H1 (cell line): ENCODE measurements around the gene ELMO1. TPM values are rescaled to one million over a fixed set of nuclear protein-coding genes. Genes with fewer than 3 reads are reported as not detected.

Source experiments
- CTCF ChIA-PET: fragments of 300-600 bp; sonication (Branson Sonifier 250); formaldehyde crosslinking; loops from one replicate; lab custom pipeline; 2021; ENCODE audit not compliant: partially characterized antibody; lab: Charles Lee
- POLR2A ChIA-PET: fragments of 300-600 bp; sonication (Branson Sonifier 250); formaldehyde crosslinking; loops from one replicate; lab custom pipeline; 2021; ENCODE audit warnings: inconsistent platforms; ENCODE audit not compliant: partially characterized antibody; lab: Charles Lee
- DNase-seq, 2 experiments: peaks; one replicate each; pipeline versions ENCODE4 v3.0.0 to v3.0.0-alpha.2; 2010 to 2022; ENCODE audit warnings: low spot score in 2 of 2, low read depth in 1 of 2, mixed read lengths in 1 of 2
- FAIRE-seq: peaks from 2 replicates; lab custom pipeline; 2011; peaks lifted over from hg19 to GRCh38; lab: Jason Lieb, UNC
- H2AFZ ChIP-seq: 2 replicates; pipeline ENCODE4 v1.8.1; 2012; ENCODE audit warnings: low read length, inconsistent platforms
- H2AK5ac ChIP-seq: 2 replicates; pipeline ENCODE4 v1.6.1; 2013; ENCODE audit warnings: low read depth, low read length
- H2BK120ac ChIP-seq: replicated peaks from 2 replicates; pipeline ENCODE3; 2013; ENCODE audit warnings: low read depth, low read length, inconsistent platforms
- H2BK12ac ChIP-seq: 2 replicates; pipeline ENCODE4 v1.6.1; 2013; ENCODE audit warnings: low read depth, low read length
- H2BK15ac ChIP-seq: 2 replicates; pipeline ENCODE4 v1.6.1; 2013; ENCODE audit warnings: low read length
- H2BK20ac ChIP-seq: 2 replicates; pipeline ENCODE4 v1.6.1; 2013; ENCODE audit warnings: low read length
- H2BK5ac ChIP-seq: 2 replicates; pipeline ENCODE4 v1.6.1; 2013; ENCODE audit warnings: low read depth, low read length
- H3K14ac ChIP-seq: 2 replicates; pipeline ENCODE4 v1.6.1; 2013; ENCODE audit warnings: inconsistent platforms; ENCODE audit not compliant: insufficient read length
- H3K18ac ChIP-seq: 2 replicates; pipeline ENCODE4 v1.6.1; 2013; ENCODE audit warnings: low read length; ENCODE audit errors: extremely low read depth
- H3K23ac ChIP-seq: 2 replicates; pipeline ENCODE4 v1.6.1; 2013; ENCODE audit warnings: inconsistent platforms; ENCODE audit not compliant: insufficient read length
- H3K23me2 ChIP-seq: 2 replicates; pipeline ENCODE4 v1.6.1; 2013; ENCODE audit warnings: low read depth, low read length
- H3K27ac ChIP-seq: 2 replicates; pipeline ENCODE4 v1.6.1; 2011; ENCODE audit warnings: low read depth, low read length, inconsistent platforms
- H3K27me3 ChIP-seq, 4 experiments: replicated peaks in 1 of 4; 1 replicate in 1 of 4; 2 replicates in 3 of 4; pipeline versions ENCODE4 v1.6.1 to v1.8.1; 2011 to 2013; ENCODE audit warnings: low read length in 3 of 4, mild to moderate bottlenecking in 3 of 4, inconsistent platforms in 2 of 4, mixed read lengths in 2 of 4, moderate library complexity in 1 of 4; ENCODE audit not compliant: control insufficient read depth in 3 of 4, insufficient read depth in 3 of 4; ENCODE audit errors: extremely low read depth in 1 of 4
- H3K36me3 ChIP-seq, 4 experiments: 2 replicates each; pipeline versions ENCODE4 v1.6.1 to v1.8.1; 2011 to 2013; ENCODE audit warnings: mild to moderate bottlenecking in 4 of 4, low read length in 3 of 4, moderate library complexity in 2 of 4, control low read depth in 1 of 4, inconsistent platforms in 1 of 4; ENCODE audit not compliant: insufficient read depth in 4 of 4, control insufficient read depth in 2 of 4
- H3K4ac ChIP-seq: replicated peaks from 2 replicates; pipeline ENCODE3; 2013; ENCODE audit warnings: low read length, low read depth, mixed read lengths, inconsistent platforms; ENCODE audit not compliant: insufficient read length
- H3K4me1 ChIP-seq, 4 experiments: replicated peaks in 1 of 4; 1 replicate in 1 of 4; 2 replicates in 3 of 4; pipeline versions ENCODE4 v1.6.1 to v1.8.1; 2011 to 2013; ENCODE audit warnings: low read length in 3 of 4, inconsistent platforms in 2 of 4, mixed read lengths in 1 of 4; ENCODE audit not compliant: insufficient read depth in 4 of 4, control insufficient read depth in 3 of 4
- H3K4me2 ChIP-seq, 2 experiments: 2 replicates each; pipeline versions ENCODE4 v1.6.1 to v1.8.1; 2011 to 2013; ENCODE audit warnings: low read depth in 2 of 2, low read length in 2 of 2, control low read depth in 1 of 2, inconsistent platforms in 1 of 2, mild to moderate bottlenecking in 1 of 2; ENCODE audit not compliant: insufficient read depth in 1 of 2
- H3K4me3 ChIP-seq, 4 experiments: fragments of 200-600, 300-600 bp in 1 of 4; sonication (generic), shearing (Covaris generic), sonication (Bioruptor Twin) in 1 of 4; 2 replicates each; pipeline versions ENCODE4 v1.5.1 to v1.8.1; 2011 to 2016; ENCODE audit warnings: low read length in 4 of 4, low read depth in 3 of 4, control low read depth in 2 of 4, inconsistent platforms in 2 of 4, mild to moderate bottlenecking in 2 of 4, mixed read lengths in 1 of 4, moderate library complexity in 1 of 4; ENCODE audit not compliant: insufficient read depth in 2 of 4; ENCODE audit errors: extremely low read depth in 1 of 4
- H3K56ac ChIP-seq: replicated peaks from 2 replicates; pipeline ENCODE3; 2013; ENCODE audit warnings: low read depth, mild to moderate bottlenecking, mixed read lengths, low read length, inconsistent platforms; ENCODE audit not compliant: insufficient read length
- H3K79me1 ChIP-seq: 2 replicates; pipeline ENCODE4 v1.6.1; 2013; ENCODE audit warnings: low read depth, low read length, control low read depth
- H3K79me2 ChIP-seq, 2 experiments: 2 replicates each; pipeline versions ENCODE4 v1.6.1 to v1.8.1; 2012 to 2013; ENCODE audit warnings: low read length in 2 of 2, mild to moderate bottlenecking in 2 of 2, inconsistent platforms in 1 of 2; ENCODE audit not compliant: insufficient read depth in 2 of 2, control insufficient read depth in 1 of 2
- H3K9ac ChIP-seq, 4 experiments: replicated peaks in 1 of 4; 1 replicate in 1 of 4; 2 replicates in 3 of 4; pipeline versions ENCODE4 v1.6.1 to v1.8.1; 2011 to 2013; ENCODE audit warnings: low read depth in 3 of 4, low read length in 3 of 4, control low read depth in 2 of 4, mild to moderate bottlenecking in 2 of 4, moderate library complexity in 2 of 4, inconsistent platforms in 1 of 4; ENCODE audit errors: extremely low read depth in 1 of 4
- H3K9me3 ChIP-seq, 2 experiments: 2 replicates each; pipeline versions ENCODE4 v1.6.1 to v1.8.1; 2012 to 2013; ENCODE audit warnings: mild to moderate bottlenecking in 2 of 2, moderate library complexity in 2 of 2, control low read depth in 1 of 2, inconsistent platforms in 1 of 2, low read depth in 1 of 2, low read length in 1 of 2, mixed read lengths in 1 of 2; ENCODE audit not compliant: insufficient read depth in 2 of 2
- H4K20me1 ChIP-seq, 2 experiments: replicated peaks in 1 of 2; 2 replicates each; pipeline versions ENCODE3 to v1.8.1; 2011 to 2013; ENCODE audit warnings: inconsistent platforms in 2 of 2, low read length in 2 of 2, mild to moderate bottlenecking in 1 of 2; ENCODE audit not compliant: insufficient read depth in 2 of 2, control insufficient read depth in 1 of 2
- H4K5ac ChIP-seq: 2 replicates; pipeline ENCODE4 v1.6.1; 2013; ENCODE audit warnings: low read length, low read depth, mixed read lengths, inconsistent platforms; ENCODE audit not compliant: insufficient read length
- H4K8ac ChIP-seq: 2 replicates; pipeline ENCODE4 v1.8.0; 2013; ENCODE audit warnings: mild to moderate bottlenecking, moderate library complexity, low read length, inconsistent platforms; ENCODE audit not compliant: insufficient read depth; ENCODE audit errors: extremely low read depth
- H4K91ac ChIP-seq: replicated peaks from 2 replicates; pipeline ENCODE3; 2013; ENCODE audit warnings: low read length, mixed read lengths, inconsistent platforms; ENCODE audit not compliant: insufficient read length
- ASH2L ChIP-seq: fragments of 200-600, 300-600 bp; sonication (generic); IDR thresholded peaks from one replicate; pipeline ENCODE4 v1.7.1; 2017; ENCODE audit warnings: low read length
- CEBPB ChIP-seq: IDR thresholded peaks from 2 replicates; pipeline ENCODE4 v1.6.1; 2012; ENCODE audit warnings: low read depth, low read length
- CREB1 ChIP-seq: IDR thresholded peaks from 2 replicates; pipeline ENCODE4 v1.6.1; 2012; ENCODE audit warnings: inconsistent platforms
- CTBP2 ChIP-seq: IDR thresholded peaks from 2 replicates; pipeline ENCODE4 v1.7.0; 2011; ENCODE audit warnings: borderline replicate concordance, mild to moderate bottlenecking, moderate library complexity, mixed read lengths, low read length; ENCODE audit not compliant: insufficient read depth, insufficient read length
- HDAC2 ChIP-seq, 2 experiments: fragments of 300-600 bp in 1 of 2; sonication (generic) in 1 of 2; IDR thresholded peaks; 2 replicates each; pipeline ENCODE4 v1.6.1; 2011 to 2012; ENCODE audit warnings: low read depth in 2 of 2, low read length in 2 of 2, mild to moderate bottlenecking in 2 of 2, moderate library complexity in 2 of 2, borderline replicate concordance in 1 of 2, inconsistent platforms in 1 of 2
- JUND ChIP-seq: IDR thresholded peaks from 2 replicates; pipeline ENCODE4 v1.6.1; 2011; ENCODE audit warnings: mild to moderate bottlenecking, improper control_type of control experiment, low read length
- MAFK ChIP-seq: IDR thresholded peaks from 2 replicates; pipeline ENCODE4 v1.6.1; 2012; ENCODE audit warnings: low read depth, mild to moderate bottlenecking, improper control_type of control experiment, low read length
- POLR2AphosphoS5 ChIP-seq: IDR thresholded peaks from 2 replicates; pipeline ENCODE4 v1.6.1; 2011; ENCODE audit warnings: low read depth, low read length
- SP4 ChIP-seq: IDR thresholded peaks from 2 replicates; pipeline ENCODE4 v1.6.1; 2012; ENCODE audit warnings: low read length, inconsistent platforms
- SUZ12 ChIP-seq: fragments of 200-600 bp; sonication (generic); IDR thresholded peaks from 2 replicates; pipeline ENCODE4 v1.6.1; 2012; ENCODE audit warnings: mild to moderate bottlenecking, inconsistent platforms, low read length, moderate library complexity, mixed read lengths
- TBP ChIP-seq: IDR thresholded peaks from 2 replicates; pipeline ENCODE4 v1.6.1; 2011; ENCODE audit warnings: low read depth, low read length, improper control_type of control experiment
- WGBS, 2 experiments: shearing (Covaris generic) in 1 of 2; methylation state at CpG; one replicate each; pipeline versions ENCODE4 v1.1.6 to v1.1.7; 2013 to 2015; ENCODE audit warnings: low lambda C conversion rate in 2 of 2, mixed read lengths in 2 of 2, inconsistent platforms in 1 of 2, low coverage in 1 of 2, missing lambda C conversion rate in 1 of 2; ENCODE audit not compliant: insufficient replicate concordance in 2 of 2, insufficient coverage in 1 of 2, insufficient read length in 1 of 2; ENCODE audit errors: extremely low coverage in 1 of 2, missing lambda C conversion rate in 1 of 2; 5-methylcytosine and 5-hydroxymethylcytosine counted together
- polyA plus RNA-seq, 7 experiments: library from polyadenylated mRNA; depleted of rRNA in 3 of 7; stranded (reverse) in 5 of 7; unstranded in 2 of 7; fragments of >200 nt in 5 of 7; fragments of 200-250 nt in 2 of 7; gene quantifications; 1 replicate in 5 of 7; 2 replicates in 1 of 7; 4 replicates in 1 of 7; pipeline versions ENCODE4 v1.2.1 to v1.2.3, GENCODE V29; 2011 to 2013; ENCODE audit warnings: missing spikeins in 2 of 7, mixed read lengths in 2 of 7
- total RNA-seq: library from RNA; stranded (reverse); fragmentation: NEBNext Ultra II Directional; extraction: Animal tissue kit (Norgen Biotek cat#: 25700); gene quantifications from 2 replicates; pipeline ENCODE4 v1.2.1, GENCODE V29; 2021
- TF ChIP-seq, protein P1 (sequence below): IDR thresholded peaks from 2 replicates; pipeline ENCODE4 v1.6.1; 2012; ENCODE audit warnings: inconsistent platforms

ELMO1 gene
- total and polyA plus RNA-seq, 2 of the 8 experiments (the other 6 are each of a cell fraction or from before 2014, with no cell fraction given), result 18.4 to 21.0 TPM

DNA sequence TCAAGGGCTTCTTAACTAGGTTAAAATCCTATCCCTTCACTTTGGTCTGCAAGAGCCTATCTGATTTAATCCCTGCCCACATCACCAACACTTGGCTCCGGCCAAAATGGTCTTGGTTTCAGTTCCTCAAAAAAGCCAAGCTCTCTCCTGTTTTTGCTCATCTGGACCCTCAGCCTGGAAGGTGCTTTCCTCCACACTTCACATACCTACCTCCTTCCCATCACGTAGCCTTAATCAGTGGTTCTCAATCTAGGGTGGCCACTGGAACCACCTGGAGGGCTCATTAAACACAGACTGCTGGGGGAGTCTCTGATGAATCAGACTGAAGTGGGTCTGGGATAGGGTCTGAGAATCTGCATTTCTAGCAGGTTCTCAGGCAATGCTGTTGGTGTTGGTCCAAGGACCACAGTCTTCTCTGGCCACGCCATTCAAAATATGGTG lies 497.4 kb downstream of the ELMO1 start:
- H3K23ac ChIP-seq, result no peak overlapping the region
- H3K9ac ChIP-seq, result no peak overlapping the region; a peak in 1 of 7 replicates
- H4K91ac ChIP-seq, result no peak overlapping the region
- no peak overlapping the region for H4K5ac ChIP-seq
- no peak overlapping the region for H3K56ac ChIP-seq
- no peaks in the 10 kb centered on the region for H3K9me3 ChIP-seq
- CTCF ChIA-PET, result interaction anchor here (1.0 to 1.8 kb wide), 3 partner anchors 9 to 19 kb away, joined by 3 to 6 read pairs (median 5); no protein-coding TSS in a partner anchor
- no peak overlapping the region for H2AFZ ChIP-seq
- TF ChIP-seq TBP (no peak), HDAC2 (IDR thresholded peaks at IDR 0.05; ENCODE audit: borderline replicate concordance in 1 of 2, low read depth in 2 of 2, low read length in 2 of 2) (no peak), SUZ12 (no peak), CTBP2 (no peak), CEBPB (no peak), SP4 (no peak), MAFK (no peak), POLR2AphosphoS5 (no peak), ASH2L (no peak), JUND (no peak), CREB1 (no peak)
- TF ChIP-seq, protein P1, sequence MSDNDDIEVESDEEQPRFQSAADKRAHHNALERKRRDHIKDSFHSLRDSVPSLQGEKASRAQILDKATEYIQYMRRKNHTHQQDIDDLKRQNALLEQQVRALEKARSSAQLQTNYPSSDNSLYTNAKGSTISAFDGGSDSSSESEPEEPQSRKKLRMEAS, result no peak
- no peak overlapping the region for H3K4me3 ChIP-seq
- no peak overlapping the region for H3K14ac ChIP-seq
- H3K4ac ChIP-seq, result no peak overlapping the region
- H3K36me3 ChIP-seq, result no peaks in the 10 kb centered on the region
- POLR2A ChIA-PET, result no interaction called here
- 90% methylated on average over 3 of the region's 3 CpGs; no CpG with 5 or more reads in 1 of the 2 experiments for WGBS, 2 experiments
- no peaks in the 10 kb centered on the region for H3K79me2 ChIP-seq
- H4K8ac ChIP-seq, result no peak overlapping the region
- H2BK15ac ChIP-seq, result 0 out of 2 replicates have a peak overlapping the region, but pooled peaks have one; percentile 12
- no peak overlapping the region for H2BK12ac ChIP-seq
- H3K23me2 ChIP-seq, result no peaks in the 10 kb centered on the region
- H3K4me2 ChIP-seq, result no peak overlapping the region
- no peaks in the 10 kb centered on the region for H3K27me3 ChIP-seq
- DNase-seq (no peak), FAIRE-seq (no peak)
- no peak overlapping the region for H2AK5ac ChIP-seq
- H3K79me1 ChIP-seq, result no peaks in the 10 kb centered on the region
- no peak overlapping the region for H3K27ac ChIP-seq
- no peak overlapping the region for H2BK120ac ChIP-seq
- no peak overlapping the region for H2BK5ac ChIP-seq
- no peak overlapping the region for H2BK20ac ChIP-seq
- no peaks in the 10 kb centered on the region for H4K20me1 ChIP-seq
- peaks cover 0 to 8% (median 1%) of the 10 kb centered on the region in 4 experiments; a peak in 2 of 7 replicates for H3K4me1 ChIP-seq
- H3K18ac ChIP-seq, result no peak overlapping the region
